KOPT-K1 (cell line): ENCODE results near the gene RAB36.

Experiments used
- H3K27ac ChIP-seq: fragments of 200-600 bp; sonication (generic); 2 replicates; pipeline ENCODE4 v1.5.1; 2016; ENCODE audit warnings: antibody characterized with exemption, mild to moderate bottlenecking, low read depth, low read length; ENCODE audit not compliant: poor library complexity, severe bottlenecking
- H3K36me3 ChIP-seq: fragments of 200-600 bp; sonication (generic); 2 replicates; pipeline ENCODE4 v1.5.1; 2017; ENCODE audit warnings: antibody characterized with exemption, mild to moderate bottlenecking, low read length, moderate library complexity; ENCODE audit not compliant: insufficient read depth
- H3K9me3 ChIP-seq: fragments of 200-600 bp; sonication (generic); 2 replicates; pipeline ENCODE4 v1.5.1; 2017; ENCODE audit warnings: antibody characterized with exemption, low read length, mild to moderate bottlenecking; ENCODE audit not compliant: insufficient read depth, poor library complexity, severe bottlenecking

RAB36 gene

GRCh38 chr22:23114721-23115020, 30.6 kb upstream of the RAB36 start:
- Histone ChIP-seq H3K27ac (no peak overlapping the region), H3K9me3 (no peaks in the 10 kb centered on the region), H3K36me3 (no peaks in the 10 kb centered on the region)

- no peaks in the 10 kb centered on the region for H3K9me3 ChIP-seq
- H3K27ac ChIP-seq = no peak overlapping the region
- H3K36me3 ChIP-seq = no peaks in the 10 kb centered on the region
Measured at GRCh38 chr22:23115369-23115768, 29.9 kb upstream of the RAB36 start.

- Histone ChIP-seq H3K27ac (no peak overlapping the region), H3K36me3 (no peaks in the 10 kb centered on the region), H3K9me3 (no peaks in the 10 kb centered on the region)
Measured at GRCh38 chr22:23115825-23116494, 29.3 kb upstream of the RAB36 start.

- Histone ChIP-seq H3K27ac (no peak overlapping the region), H3K36me3 (no peaks in the 10 kb centered on the region), H3K9me3 (no peaks in the 10 kb centered on the region)
Measured at GRCh38 chr22:23116506-23117263, 28.6 kb upstream of the RAB36 start.

GRCh38 chr22:23117275-23117674, 28.0 kb upstream of the RAB36 start:
- Histone ChIP-seq H3K9me3 (no peaks in the 10 kb centered on the region), H3K36me3 (no peaks in the 10 kb centered on the region), H3K27ac (no peak overlapping the region)

- no peaks in the 10 kb centered on the region for H3K36me3 ChIP-seq
- H3K27ac ChIP-seq = no peak overlapping the region
- no peaks in the 10 kb centered on the region for H3K9me3 ChIP-seq
Measured at GRCh38 chr22:23117891-23118646, 27.2 kb upstream of the RAB36 start.

GRCh38 chr22:23118647-23119493, 26.4 kb upstream of the RAB36 start:
- H3K36me3 ChIP-seq = no peaks in the 10 kb centered on the region
- H3K27ac ChIP-seq = peak overlapping the region; percentile 51
- H3K9me3 ChIP-seq = no peaks in the 10 kb centered on the region

GRCh38 chr22:23119494-23120414, 25.5 kb upstream of the RAB36 start:
- Histone ChIP-seq H3K9me3 (no peaks in the 10 kb centered on the region), H3K27ac (peak overlapping the region; percentile 51), H3K36me3 (no peaks in the 10 kb centered on the region)

GRCh38 chr22:23120415-23120899, 24.8 kb upstream of the RAB36 start:
- no peaks in the 10 kb centered on the region for H3K36me3 ChIP-seq
- H3K27ac ChIP-seq = peak overlapping the region; percentile 51
- no peaks in the 10 kb centered on the region for H3K9me3 ChIP-seq

GRCh38 chr22:23121000-23121421, 24.3 kb upstream of the RAB36 start:
- no peak overlapping the region for H3K27ac ChIP-seq
- no peaks in the 10 kb centered on the region for H3K36me3 ChIP-seq
- H3K9me3 ChIP-seq = no peaks in the 10 kb centered on the region

- Histone ChIP-seq H3K9me3 (no peaks in the 10 kb centered on the region), H3K36me3 (no peaks in the 10 kb centered on the region), H3K27ac (no peak overlapping the region)
Measured at GRCh38 chr22:23121424-23121823, 23.9 kb upstream of the RAB36 start.

- Histone ChIP-seq H3K9me3 (no peaks in the 10 kb centered on the region), H3K36me3 (no peaks in the 10 kb centered on the region), H3K27ac (no peak overlapping the region)
Measured at GRCh38 chr22:23122216-23122957, 22.9 kb upstream of the RAB36 start.

- Histone ChIP-seq H3K36me3 (no peaks in the 10 kb centered on the region), H3K9me3 (no peaks in the 10 kb centered on the region), H3K27ac (no peak overlapping the region)
Measured at GRCh38 chr22:23122992-23123803, 22.1 kb upstream of the RAB36 start.
